Upper lobe of left lung (tissue), 4 donors: Measurements from ENCODE around the gene HABP2.

Source experiments
- POLR2A ChIP-seq, 4 donors: fragments of 450-650 bp; IDR thresholded peaks; one replicate each; pipeline ENCODE4 v1.5.1; 2016 to 2017; ENCODE audit warnings: antibody characterized with exemption in 4 of 4, mild to moderate bottlenecking in 2 of 4
- POLR2AphosphoS5 ChIP-seq, 2 donors: sonication (generic); formaldehyde crosslinking; IDR thresholded peaks; one replicate each; pipeline ENCODE4 v1.5.1; 2017; ENCODE audit warnings: antibody characterized with exemption in 2 of 2

DNA sequence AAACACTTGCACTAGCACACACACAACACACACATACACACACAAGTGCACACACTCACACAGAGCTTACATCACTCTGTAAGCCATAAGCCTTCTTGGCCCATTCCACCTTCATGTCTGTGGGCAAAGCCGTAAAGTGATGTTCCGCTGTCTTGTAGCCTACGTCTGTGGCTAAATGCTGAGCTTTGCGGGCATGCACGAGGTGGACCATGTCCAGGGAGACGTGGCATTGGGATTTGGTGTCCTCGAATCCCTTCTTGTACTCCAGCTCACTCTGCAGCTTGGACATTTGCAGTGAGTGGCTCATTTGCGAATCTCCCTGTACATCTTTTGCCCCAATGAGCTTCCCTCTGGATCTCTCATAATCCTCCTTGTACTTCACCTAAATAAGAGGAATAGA lies 68.9 kb downstream of the HABP2 start:
- no peak for TF ChIP-seq POLR2AphosphoS5 (IDR thresholded peaks at IDR 0.05)
- TF ChIP-seq POLR2A (IDR thresholded peaks at IDR 0.05): no peak
